Fibroblast of mammary gland (primary cell): ENCODE results near the gene CEBPB.

Source experiments
- DNase-seq: peaks from one replicate; pipeline ENCODE4 v3.0.0-alpha.2; 2010; ENCODE audit warnings: low read depth
- H3K4me3 ChIP-seq: 2 replicates; pipeline ENCODE4 v1.5.1; 2011; ENCODE audit warnings: low read depth, mild to moderate bottlenecking, low read length, moderate library complexity; ENCODE audit not compliant: control insufficient read depth
- CTCF ChIP-seq: conservative IDR thresholded peaks from 2 replicates; pipeline ENCODE4 v1.5.1; 2011; ENCODE audit warnings: low read depth, low read length, inconsistent platforms; ENCODE audit not compliant: control insufficient read depth, insufficient read depth

Gene CEBPB

DNA sequence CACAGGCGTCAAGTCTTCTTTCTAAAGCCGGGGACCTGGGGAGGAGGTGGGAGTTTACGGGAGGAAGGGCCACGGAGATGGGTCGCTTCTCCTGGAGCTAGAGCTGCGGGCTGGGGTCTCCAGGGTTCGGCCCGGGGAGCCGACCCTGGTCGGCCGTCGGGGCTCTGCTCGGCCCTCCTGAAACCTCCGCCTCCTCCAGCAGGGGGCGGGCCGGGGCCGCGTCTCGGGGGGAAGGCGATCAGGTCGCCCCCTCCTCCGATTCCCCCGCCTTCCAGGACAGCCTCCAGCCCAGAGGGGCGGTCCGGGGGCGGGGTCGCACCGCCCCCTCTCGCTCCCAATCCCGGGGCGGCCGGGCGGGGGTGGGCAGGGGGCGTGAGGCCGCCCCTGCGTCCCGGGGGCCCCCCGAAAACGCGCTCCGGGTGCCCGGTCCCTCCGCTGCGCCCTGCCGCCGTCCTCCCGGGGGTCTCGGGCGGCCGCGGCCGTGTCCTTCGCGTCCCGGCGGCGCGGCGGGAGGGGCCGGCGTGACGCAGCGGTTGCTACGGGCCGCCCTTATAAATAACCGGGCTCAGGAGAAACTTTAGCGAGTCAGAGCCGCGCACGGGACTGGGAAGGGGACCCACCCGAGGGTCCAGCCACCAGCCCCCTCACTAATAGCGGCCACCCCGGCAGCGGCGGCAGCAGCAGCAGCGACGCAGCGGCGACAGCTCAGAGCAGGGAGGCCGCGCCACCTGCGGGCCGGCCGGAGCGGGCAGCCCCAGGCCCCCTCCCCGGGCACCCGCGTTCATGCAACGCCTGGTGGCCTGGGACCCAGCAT, at the start of gene CEBPB:
TSS of gene CEBPB (plus strand) at position 580 of the 814 bp plus-strand sequence. CDS start at position 784, 204 bp downstream.
- TF ChIP-seq CTCF, result peak; percentile 43
- peak within 1 kb of the TSS; percentile 95 for H3K4me3 ChIP-seq
- DNase-seq, result peak; percentile 84

DNA sequence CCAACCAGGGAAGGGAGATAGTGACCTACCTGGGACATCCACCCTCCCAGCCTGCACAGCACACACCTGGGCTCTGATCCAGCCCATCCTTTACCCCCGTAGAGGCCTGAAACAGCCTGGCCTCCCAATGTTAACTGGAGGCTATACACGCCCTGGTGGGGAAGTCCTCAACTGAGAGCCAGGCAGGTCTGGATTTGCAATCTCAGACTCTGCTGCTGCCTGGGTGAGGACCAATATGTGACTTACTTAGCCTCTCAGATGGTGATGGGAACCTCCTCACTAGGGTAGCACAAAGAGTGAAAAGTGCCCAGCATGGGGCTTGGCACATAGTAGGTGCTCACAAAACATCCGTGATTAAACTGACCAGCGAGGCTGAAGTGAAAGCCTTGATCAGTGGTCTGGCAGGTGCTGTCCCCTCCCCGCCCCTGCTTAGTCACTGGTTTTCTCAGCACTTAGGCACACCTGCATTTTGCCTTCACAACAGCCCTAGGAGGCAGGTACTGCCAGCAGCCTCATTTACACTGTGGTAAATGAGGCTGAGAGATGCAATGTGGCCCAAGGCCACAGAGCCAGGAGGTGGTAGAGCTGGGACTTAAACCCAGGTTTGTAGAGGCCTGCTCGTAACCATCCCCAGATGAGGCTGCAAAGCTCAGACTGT, 49.5 kb upstream of the CEBPB start:
- H3K4me3 ChIP-seq, result no peak overlapping the region

DNA sequence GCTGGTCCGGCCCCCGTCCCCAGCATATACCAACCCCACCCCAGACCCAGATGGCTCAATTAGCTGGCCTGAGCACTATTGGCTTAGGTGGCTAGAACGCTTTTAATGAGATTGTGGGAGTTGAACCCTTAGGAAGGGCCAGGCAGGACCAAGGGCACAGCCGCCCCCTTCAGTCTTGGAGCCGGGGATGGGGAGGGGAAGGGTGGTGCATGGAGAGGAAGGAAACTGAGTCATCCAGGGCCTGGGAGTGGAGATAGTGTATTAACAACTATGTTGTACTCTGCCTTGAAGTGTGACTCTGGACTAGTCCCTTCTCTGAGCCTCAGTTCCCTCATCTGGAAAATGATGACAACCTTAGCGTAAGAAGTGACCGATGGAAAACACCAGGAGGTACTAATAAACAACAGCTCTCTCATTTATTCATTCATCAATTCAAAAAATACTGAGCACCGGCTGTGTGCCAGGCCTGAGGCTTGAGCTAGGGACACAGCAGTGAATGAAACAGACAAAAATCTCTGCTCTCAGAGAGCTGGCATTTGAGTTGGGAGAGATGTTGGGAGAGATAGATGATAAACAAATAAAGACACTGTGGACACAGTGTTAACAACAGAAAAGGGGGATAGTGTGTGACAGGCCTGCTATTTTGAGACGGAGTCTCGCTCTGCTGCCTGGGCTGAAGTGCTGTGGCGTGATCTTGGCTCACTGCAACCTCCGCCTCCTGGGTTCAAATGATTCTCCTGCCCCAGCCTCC, 48.6 kb upstream of the CEBPB start:
- no peak overlapping the region for H3K4me3 ChIP-seq
- no peak for DNase-seq
- TF ChIP-seq CTCF, result no peak

More for the DNA sequence above, 49.5 kb upstream of the CEBPB start:
- no peak for TF ChIP-seq CTCF
- DNase-seq, result no peak

DNA sequence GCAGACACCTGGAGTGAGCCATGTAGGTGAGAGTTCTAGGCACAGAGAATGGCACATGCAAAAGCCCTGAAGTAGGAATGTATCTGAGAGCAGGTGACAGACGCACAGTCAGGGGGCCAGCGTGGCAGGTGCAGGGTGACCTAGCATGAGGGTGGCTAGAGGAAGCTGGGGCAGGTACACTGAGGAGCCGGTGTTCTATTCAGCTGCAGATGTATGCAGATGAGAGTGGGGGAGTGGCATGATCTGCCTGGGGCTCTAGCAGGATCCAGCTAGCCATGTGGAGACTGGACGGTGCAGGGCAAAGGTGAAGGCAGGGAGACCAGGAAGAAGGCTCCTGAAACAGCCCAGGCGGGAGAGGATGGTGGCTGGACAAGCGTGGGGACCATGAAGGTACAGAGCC, 47.8 kb upstream of the CEBPB start:
- H3K4me3 ChIP-seq, result no peak overlapping the region
- TF ChIP-seq CTCF, result no peak
- DNase-seq, result no peak

DNA sequence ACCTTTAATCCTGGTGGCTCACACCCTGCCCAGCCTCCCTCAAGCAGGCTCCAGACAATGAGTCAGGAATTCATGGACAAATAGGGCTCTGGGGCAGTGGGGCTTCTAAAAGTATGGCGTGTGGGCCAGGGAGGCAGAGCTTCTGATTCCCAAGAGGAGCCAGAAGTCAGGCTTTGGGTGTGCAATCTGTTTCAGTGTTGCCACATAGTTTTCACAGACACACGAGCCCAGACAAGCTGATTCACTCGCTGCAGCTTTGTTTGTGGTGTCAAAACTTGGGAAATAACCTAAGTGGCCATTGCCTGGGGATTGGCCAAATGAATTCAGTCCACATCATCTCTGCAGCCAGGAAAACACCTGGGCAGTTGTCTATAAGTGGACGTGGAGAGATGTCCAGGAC, 46.3 kb upstream of the CEBPB start:
- H3K4me3 ChIP-seq, result no peak overlapping the region
- peak; percentile 99 for DNase-seq
- TF ChIP-seq CTCF, result no peak

DNA sequence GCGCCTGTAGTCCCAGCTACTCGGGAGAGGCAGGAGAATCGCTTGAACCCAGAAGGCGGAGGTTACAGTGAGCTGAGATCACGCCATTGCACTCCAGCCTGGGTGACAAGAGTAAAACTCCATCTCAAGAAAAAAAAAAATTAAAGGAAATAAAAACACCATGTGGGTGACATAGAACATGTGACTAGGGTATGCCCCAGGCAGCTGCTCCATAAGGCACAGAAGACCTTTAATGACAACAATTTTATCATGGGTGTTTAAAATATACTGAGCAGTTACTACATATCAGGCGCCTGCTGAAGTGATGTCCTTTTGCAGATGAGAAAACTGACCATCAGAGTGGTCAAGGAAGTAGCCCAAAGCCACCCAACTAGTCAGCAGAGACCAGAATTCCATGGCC, 45.1 kb upstream of the CEBPB start:
- no peak for DNase-seq
- no peak overlapping the region for H3K4me3 ChIP-seq
- TF ChIP-seq CTCF, result no peak
